HUES48 (cell line): ENCODE data around the gene LUC7L2.
"Not testable (repeated sequence)": the region's sequence is repeated elsewhere in the genome, so short reads cannot be mapped to it uniquely, and the experiment has no call there.

Source experiments
- H3K27ac ChIP-seq: one replicate; pipeline ENCODE4 v1.7.0; 2013; ENCODE audit warnings: low read depth, low read length, inconsistent platforms
- H3K27me3 ChIP-seq: 2 replicates; pipeline ENCODE4 v1.6.1; 2013; ENCODE audit warnings: mild to moderate bottlenecking, low read length; ENCODE audit not compliant: control insufficient read depth, insufficient read depth
- H3K36me3 ChIP-seq: 2 replicates; pipeline ENCODE4 v1.6.1; 2013; ENCODE audit warnings: low read length; ENCODE audit not compliant: control insufficient read depth, insufficient read depth
- H3K4me1 ChIP-seq: 2 replicates; pipeline ENCODE4 v1.6.1; 2013; ENCODE audit warnings: mild to moderate bottlenecking, low read length; ENCODE audit not compliant: control insufficient read depth, insufficient read depth
- H3K4me3 ChIP-seq: 2 replicates; pipeline ENCODE4 v1.5.1; 2013; ENCODE audit warnings: mild to moderate bottlenecking, low read depth, low read length
- H3K9ac ChIP-seq: 2 replicates; pipeline ENCODE4 v1.6.1; 2013; ENCODE audit warnings: mild to moderate bottlenecking, low read depth, low read length, moderate library complexity
- H3K9me3 ChIP-seq: 2 replicates; pipeline ENCODE4 v1.6.1; 2013; ENCODE audit warnings: low read length; ENCODE audit not compliant: control insufficient read depth, insufficient read depth

Gene LUC7L2

DNA sequence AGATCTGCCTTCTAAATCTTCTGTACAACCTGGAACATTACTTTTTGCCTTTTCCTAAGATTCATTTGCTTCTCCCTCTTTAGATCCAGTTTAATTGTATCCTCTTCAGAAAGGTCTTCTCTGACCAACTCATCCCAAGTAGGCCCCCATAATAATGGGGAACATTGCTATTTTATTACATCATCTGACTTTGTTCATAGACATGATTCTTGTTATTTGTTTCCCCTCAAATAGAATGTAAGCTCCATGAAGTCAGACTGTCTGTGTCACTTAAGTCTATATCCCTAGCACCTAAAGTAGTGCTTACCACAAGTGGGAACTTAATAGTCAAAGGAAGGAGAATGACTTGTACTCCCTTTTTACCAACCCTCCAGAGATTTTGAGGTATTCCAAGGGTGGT, 37.5 kb downstream of the LUC7L2 start:
- Histone ChIP-seq H3K4me1 (no peaks in the 10 kb centered on the region), H3K36me3 (peaks cover 68% of the 10 kb centered on the region), H3K9me3 (no peaks in the 10 kb centered on the region), H3K9ac (no peak overlapping the region), H3K27ac (no peak overlapping the region), H3K4me3 (no peak overlapping the region), H3K27me3 (no peaks in the 10 kb centered on the region)

DNA sequence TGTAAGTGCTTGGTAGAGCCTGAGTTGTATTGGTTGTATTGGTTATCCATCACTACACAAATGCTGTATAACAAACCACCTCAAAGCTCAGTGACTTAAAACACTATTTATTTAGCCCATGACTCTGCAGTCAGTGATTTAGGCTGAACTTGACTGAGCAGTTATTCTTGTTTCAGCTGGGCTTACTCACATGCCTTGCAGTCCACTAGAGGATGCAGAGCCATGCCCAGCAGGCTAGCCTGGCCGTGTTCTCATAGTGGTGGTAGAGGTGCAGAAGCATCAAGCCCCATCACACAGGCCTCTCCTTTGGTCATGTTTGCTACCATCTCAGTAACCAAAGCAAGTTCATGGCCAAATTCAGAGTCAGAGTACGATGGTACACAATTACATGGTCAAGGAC, 43.9 kb downstream of the LUC7L2 start:
- no peaks in the 10 kb centered on the region for H3K27me3 ChIP-seq
- H3K27ac ChIP-seq: no peak overlapping the region
- no peaks in the 10 kb centered on the region for H3K9me3 ChIP-seq
- H3K9ac ChIP-seq: no peak overlapping the region
- no peaks in the 10 kb centered on the region for H3K4me1 ChIP-seq
- H3K36me3 ChIP-seq: peaks cover 94% of the 10 kb centered on the region
- no peak overlapping the region for H3K4me3 ChIP-seq

DNA sequence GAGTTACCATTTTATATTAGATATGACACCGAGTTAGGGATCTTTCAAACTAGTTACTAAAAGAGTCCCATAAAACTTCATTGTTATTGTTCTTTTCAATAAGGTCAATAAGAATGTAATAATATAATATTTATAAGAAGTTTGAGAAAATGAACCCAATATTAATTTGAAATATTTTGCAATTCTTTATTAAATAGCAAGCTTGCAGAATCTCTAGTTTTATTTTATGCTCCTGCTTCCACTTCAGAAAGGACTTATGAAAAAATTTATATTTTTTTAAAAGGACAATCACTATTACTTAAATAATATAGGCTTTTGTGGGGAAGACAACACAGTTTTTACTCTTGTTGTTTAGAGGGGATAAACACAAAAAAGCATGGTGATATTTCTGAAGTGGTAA, 47.9 kb downstream of the LUC7L2 start:
- H3K9ac ChIP-seq: no peak overlapping the region
- no peak overlapping the region for H3K4me3 ChIP-seq
- H3K9me3 ChIP-seq: no peaks in the 10 kb centered on the region
- H3K4me1 ChIP-seq: no peaks in the 10 kb centered on the region
- H3K36me3 ChIP-seq: peaks cover 93% of the 10 kb centered on the region
- H3K27me3 ChIP-seq: no peaks in the 10 kb centered on the region
- H3K27ac ChIP-seq: no peak overlapping the region

DNA sequence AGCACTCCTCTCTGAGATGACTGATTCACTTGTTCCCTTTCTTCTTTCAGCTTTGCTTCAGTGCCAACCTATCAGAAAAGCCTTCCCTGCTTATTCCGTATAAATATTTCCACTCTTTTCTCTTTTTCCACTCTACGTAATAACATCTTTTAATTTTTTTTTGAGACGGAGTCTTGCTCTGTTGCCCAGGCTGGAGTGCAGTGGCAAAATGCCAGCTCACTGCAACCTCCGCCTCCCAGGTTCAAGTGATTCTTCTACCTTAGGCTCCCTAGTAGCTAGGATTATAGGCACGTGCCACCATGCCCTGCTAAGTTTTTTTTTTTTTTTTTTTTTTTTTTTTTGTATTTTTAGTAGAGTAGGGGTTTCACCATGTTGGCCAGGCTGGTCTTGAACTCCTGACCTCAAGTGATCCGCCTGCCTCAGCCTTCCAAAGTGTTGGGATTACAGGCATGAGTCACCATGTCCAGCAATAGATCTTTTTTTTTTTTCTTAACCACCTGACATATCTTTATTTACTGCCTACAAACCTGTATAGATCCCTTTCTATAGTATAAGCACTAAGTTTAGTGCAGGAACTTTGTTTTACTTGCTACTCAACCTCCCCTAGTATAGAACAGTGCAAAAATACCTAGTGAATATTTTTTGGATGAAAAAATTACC, 55.2 kb downstream of the LUC7L2 start:
- not testable (repeated sequence) for H3K27me3 ChIP-seq, H3K4me1 ChIP-seq, H3K9ac ChIP-seq, H3K4me3 ChIP-seq, H3K9me3 ChIP-seq, H3K27ac ChIP-seq
- H3K36me3 ChIP-seq: peaks cover 96% of the 10 kb centered on the region

DNA sequence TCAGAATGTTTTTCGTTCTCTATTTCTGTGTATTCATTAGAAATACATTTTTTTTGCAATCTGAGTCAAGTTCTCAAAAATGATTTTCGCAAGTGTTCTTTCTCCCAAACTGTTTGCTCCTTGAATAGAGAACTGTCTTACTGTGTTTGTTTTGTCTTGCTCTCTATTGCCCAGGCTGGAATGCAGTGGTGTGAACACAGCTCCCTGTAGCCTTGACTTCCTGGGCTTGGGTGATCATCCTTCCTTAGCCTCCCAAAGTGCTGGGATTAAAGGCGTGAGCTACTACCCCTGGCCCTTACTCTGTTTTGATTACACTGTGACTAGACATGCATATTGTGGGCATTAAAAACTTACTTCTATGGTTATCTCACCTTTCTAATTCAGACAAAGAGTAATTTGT, 56.7 kb downstream of the LUC7L2 start:
- no peak overlapping the region for H3K9ac ChIP-seq
- H3K9me3 ChIP-seq: no peaks in the 10 kb centered on the region
- H3K36me3 ChIP-seq: peaks cover 96% of the 10 kb centered on the region
- H3K4me3 ChIP-seq: no peak overlapping the region
- H3K4me1 ChIP-seq: no peaks in the 10 kb centered on the region
- no peaks in the 10 kb centered on the region for H3K27me3 ChIP-seq
- H3K27ac ChIP-seq: no peak overlapping the region

DNA sequence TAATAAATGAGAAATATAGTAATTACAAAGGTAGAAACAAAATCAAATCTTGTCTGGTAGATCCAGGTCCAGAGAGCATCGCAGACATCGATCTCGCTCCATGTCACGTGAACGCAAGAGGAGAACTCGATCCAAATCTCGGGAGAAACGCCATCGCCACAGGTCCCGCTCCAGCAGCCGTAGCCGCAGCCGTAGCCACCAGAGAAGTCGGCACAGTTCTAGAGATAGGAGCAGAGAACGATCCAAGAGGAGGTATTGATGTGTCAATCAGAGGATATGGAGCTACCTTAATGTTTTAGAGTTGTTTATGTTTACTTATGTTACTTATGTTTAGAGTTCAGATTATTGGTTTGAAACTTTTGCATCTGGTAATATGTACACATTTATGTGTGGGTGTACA, 57.8 kb downstream of the LUC7L2 start:
- Histone ChIP-seq H3K9ac (no peak overlapping the region), H3K36me3 (peaks cover 96% of the 10 kb centered on the region), H3K4me3 (no peak overlapping the region), H3K27me3 (no peaks in the 10 kb centered on the region), H3K9me3 (no peaks in the 10 kb centered on the region), H3K27ac (no peak overlapping the region), H3K4me1 (no peaks in the 10 kb centered on the region)

DNA sequence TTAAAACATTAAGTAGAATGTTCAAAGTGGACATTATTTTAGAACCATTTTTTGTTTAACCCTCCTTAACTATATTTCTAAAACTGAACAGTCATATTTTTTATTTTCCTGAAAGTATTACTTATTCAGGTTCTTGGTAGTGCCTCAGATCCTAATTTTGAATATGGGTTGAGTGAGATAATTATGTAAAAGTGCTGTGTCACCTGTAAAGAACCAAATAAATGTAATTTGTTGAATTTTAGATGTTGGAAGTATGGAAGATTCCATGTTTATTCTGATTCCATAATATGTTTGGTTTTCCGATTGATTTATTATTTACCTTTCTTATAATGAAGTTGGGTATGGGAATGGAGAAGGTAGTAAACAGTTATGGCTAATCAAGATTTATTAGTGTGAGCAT, 61.4 kb downstream of the LUC7L2 start:
- H3K36me3 ChIP-seq: peaks cover 80% of the 10 kb centered on the region
- H3K4me1 ChIP-seq: no peaks in the 10 kb centered on the region
- H3K27ac ChIP-seq: no peak overlapping the region
- no peak overlapping the region for H3K4me3 ChIP-seq
- H3K9ac ChIP-seq: no peak overlapping the region
- H3K27me3 ChIP-seq: no peaks in the 10 kb centered on the region
- no peaks in the 10 kb centered on the region for H3K9me3 ChIP-seq

DNA sequence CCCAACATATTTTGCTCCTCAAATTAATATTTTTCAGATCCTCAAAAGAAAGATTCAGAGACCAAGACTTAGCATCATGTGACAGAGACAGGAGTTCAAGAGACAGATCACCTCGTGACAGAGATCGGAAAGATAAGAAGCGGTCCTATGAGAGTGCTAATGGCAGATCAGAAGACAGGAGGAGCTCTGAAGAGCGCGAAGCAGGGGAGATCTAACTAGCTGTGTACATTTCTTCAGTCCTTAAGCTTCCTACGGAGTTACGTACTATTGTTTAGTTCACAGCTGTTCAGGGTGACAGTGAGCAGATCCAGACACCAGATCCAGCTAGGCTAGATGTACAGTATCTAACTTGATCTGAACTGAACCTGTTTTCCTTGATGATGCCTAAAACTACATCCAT, 62.4 kb downstream of the LUC7L2 start:
- H3K27ac ChIP-seq: no peak overlapping the region
- H3K4me1 ChIP-seq: no peaks in the 10 kb centered on the region
- no peaks in the 10 kb centered on the region for H3K9me3 ChIP-seq
- no peak overlapping the region for H3K9ac ChIP-seq
- H3K36me3 ChIP-seq: peaks cover 70% of the 10 kb centered on the region
- H3K27me3 ChIP-seq: no peaks in the 10 kb centered on the region
- H3K4me3 ChIP-seq: no peak overlapping the region

DNA sequence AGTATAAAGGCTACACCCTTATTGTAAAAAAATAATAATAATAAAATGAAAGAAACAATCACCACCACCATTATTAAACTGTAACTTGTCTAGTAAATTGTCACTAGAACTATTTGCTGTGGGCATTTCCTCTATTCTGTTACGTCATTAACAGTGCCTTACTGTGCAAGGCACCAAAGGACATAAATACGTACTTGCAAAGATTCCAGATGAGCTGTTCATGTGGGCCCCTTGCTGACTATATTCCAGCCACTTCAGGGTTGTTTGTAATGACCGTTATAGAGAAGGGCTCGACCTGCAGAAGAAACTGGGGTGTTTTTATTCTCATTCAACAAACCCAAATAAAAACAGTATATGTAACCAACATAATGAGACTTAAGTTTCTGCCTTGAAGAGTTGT, 63.4 kb downstream of the LUC7L2 start:
- no peaks in the 10 kb centered on the region for H3K4me1 ChIP-seq
- H3K9ac ChIP-seq: no peak overlapping the region
- H3K4me3 ChIP-seq: no peak overlapping the region
- H3K27ac ChIP-seq: no peak overlapping the region
- peaks cover 61% of the 10 kb centered on the region for H3K36me3 ChIP-seq
- no peaks in the 10 kb centered on the region for H3K9me3 ChIP-seq
- no peaks in the 10 kb centered on the region for H3K27me3 ChIP-seq

DNA sequence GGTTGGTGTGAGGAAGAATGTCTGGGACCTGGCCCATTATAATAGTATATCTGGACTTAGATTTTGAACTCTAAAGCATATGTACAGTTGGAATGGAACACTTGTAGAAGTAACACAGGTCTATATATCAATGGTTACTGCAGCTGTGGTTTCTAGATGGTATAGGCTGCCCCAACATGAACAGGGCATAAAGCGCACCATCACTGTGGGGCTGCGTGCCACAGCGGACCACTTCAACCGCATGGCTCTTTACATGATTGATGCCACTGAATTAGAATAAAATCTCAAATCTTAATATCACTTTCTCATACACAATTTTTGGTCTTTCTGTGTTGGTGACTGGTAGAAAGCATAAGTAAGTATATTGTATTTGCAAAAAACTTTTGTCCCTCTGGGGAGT, 64.3 kb downstream of the LUC7L2 start:
- Histone ChIP-seq H3K27me3 (no peaks in the 10 kb centered on the region), H3K36me3 (peaks cover 52% of the 10 kb centered on the region), H3K9ac (no peak overlapping the region), H3K9me3 (no peaks in the 10 kb centered on the region), H3K27ac (no peak overlapping the region), H3K4me3 (no peak overlapping the region), H3K4me1 (no peaks in the 10 kb centered on the region)

DNA sequence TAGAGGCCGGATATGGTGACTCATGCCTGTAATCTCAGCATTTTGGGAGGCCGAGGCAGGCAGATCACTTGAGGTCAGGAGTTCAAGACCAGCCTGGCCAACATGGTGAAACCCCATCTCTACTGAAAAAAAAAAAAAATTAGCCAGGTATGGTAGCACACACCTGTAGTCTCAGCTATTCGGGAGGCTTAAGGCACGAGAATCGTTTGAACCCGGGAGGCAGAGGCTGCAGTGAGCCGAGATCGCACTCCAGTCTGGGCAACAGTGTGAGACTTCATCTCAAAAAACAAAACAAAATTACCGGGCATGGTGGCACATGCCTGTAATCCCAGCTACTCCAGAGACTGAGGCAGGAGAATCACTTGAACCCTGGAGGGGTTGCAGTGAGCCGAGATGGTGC, 66.0 kb downstream of the LUC7L2 start:
- H3K36me3 ChIP-seq: peaks cover 35% of the 10 kb centered on the region
- H3K4me1 ChIP-seq, H3K27ac ChIP-seq, H3K27me3 ChIP-seq, H3K9ac ChIP-seq, H3K9me3 ChIP-seq, H3K4me3 ChIP-seq: not testable (repeated sequence)
